GM13977 (cell line): ENCODE measurements around the gene NOL3.
A peak's percentile ranks its signal among the peaks of the same experiment; 100 is the strongest.

Experiments
- DNase-seq: peaks from one replicate; pipeline ENCODE4 v3.0.0; 2012; ENCODE audit warnings: low spot score
- CTCF ChIP-seq: IDR thresholded peaks from 2 replicates; pipeline ENCODE4 v1.5.1; 2012; ENCODE audit warnings: mild to moderate bottlenecking, control low read depth; ENCODE audit not compliant: insufficient read depth; ENCODE audit errors: extremely low read depth, missing control alignments
- in situ Hi-C: fragments of 300-500 bp; cut with MboI; formaldehyde crosslinking; loops from one replicate; pipeline ENCODE4 v1.12.0; 2022; ENCODE audit warnings: low sequenced_read_pairs, low pct_unique_long_range_greater_than_20kb, mixed read lengths, inconsistent platforms; ENCODE audit not compliant: unreplicated experiment

The NOL3 gene

GRCh38 chr16:67169642-67170167 is 633 bp upstream of the NOL3 start:
- TF ChIP-seq CTCF, result peak; percentile 76
- in situ Hi-C loops, result no loop called here
- DNase-seq, result no peak

DNA sequence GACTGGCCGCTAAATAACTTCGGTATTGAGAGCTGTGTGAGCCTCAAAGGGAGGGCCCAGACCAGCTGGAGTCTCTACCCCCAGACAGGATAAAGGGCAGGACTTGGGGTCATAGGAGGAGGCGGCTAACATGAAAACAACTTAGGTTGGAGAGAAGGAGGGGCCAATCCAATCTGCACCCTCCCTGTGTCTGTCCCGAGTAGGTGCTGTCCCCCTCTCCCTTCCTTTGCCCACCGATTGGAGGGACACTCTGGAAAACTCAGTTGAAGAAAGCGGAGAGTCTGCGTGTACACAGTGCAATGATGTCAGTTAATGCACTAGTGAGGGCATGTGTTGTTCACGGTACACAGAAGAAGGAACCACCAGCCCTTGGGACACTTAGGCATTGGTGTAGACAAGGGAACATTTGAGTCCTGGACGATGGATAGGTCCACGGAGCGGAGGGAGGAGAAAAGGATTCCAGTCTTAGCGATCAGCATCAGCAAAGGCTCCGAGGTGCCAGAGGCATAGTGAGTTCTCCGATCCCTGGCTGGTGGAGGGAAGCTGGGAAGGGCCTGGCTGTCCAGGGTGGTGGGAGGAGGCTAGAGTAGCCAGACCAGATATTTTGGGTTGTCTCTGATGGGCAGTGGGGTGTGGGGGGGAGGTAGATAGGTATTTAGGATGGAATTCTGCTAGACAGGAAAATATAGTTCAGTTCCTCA is 761 bp downstream of the NOL3 start:
- in situ Hi-C loops, result no loop called here
- no peak for TF ChIP-seq CTCF
- no peak for DNase-seq

DNA sequence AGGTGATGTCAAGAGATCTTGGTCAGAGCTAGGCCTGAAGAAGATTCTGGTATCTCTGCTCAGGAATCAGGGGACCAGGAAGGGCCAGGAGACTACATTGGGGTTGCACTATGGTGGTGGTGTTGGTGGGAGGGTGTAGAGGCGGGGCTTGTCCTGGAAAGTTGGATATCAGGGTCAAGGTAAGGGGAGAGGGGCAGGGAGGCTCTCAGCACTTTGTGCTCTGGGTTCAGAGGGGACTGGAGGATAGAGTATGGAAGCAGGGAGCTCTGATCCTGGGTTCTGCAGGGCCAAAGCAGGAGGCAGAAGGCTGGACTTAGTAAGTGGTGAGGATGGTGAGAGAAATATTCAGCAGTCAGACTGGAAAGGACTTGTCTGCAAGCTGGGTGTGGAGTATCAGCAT is 3.0 kb downstream of the NOL3 start:
- DNase-seq, result no peak
- in situ Hi-C loops, result no loop called here
- no peak for TF ChIP-seq CTCF

DNA sequence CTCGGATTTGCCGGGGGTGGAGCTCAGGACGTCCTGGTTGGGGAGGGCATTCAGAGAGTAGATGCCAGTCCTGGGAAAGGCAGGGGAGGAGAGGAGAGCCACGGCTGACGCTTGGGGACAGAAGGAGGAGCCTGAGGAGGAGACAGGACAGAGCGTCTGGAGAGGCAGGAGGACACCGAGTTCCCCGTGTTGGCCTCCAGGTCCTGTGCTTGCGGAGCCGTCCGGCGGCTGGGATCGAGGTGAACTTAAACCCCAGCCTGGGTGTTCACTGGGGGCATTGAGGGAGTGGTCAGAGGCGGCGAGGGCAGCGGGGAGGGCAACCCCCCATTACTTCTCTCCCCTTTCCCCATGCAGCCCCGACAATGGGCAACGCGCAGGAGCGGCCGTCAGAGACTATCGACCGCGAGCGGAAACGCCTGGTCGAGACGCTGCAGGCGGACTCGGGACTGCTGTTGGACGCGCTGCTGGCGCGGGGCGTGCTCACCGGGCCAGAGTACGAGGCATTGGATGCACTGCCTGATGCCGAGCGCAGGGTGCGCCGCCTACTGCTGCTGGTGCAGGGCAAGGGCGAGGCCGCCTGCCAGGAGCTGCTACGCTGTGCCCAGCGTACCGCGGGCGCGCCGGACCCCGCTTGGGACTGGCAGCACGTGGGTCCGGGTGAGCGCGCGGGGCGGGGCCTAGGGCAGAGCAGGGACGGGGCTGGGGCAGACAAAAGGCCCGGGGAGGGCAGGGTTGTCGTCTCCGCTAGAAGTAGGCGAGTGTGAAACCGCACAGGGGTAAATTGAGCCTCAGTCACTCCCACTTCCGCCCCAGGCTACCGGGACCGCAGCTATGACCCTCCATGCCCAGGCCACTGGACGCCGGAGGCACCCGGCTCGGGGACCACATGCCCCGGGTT is 3.7 kb downstream of the NOL3 start:
- no peak for TF ChIP-seq CTCF
- peak; percentile 79 for DNase-seq
- in situ Hi-C loops, result no loop called here

DNA sequence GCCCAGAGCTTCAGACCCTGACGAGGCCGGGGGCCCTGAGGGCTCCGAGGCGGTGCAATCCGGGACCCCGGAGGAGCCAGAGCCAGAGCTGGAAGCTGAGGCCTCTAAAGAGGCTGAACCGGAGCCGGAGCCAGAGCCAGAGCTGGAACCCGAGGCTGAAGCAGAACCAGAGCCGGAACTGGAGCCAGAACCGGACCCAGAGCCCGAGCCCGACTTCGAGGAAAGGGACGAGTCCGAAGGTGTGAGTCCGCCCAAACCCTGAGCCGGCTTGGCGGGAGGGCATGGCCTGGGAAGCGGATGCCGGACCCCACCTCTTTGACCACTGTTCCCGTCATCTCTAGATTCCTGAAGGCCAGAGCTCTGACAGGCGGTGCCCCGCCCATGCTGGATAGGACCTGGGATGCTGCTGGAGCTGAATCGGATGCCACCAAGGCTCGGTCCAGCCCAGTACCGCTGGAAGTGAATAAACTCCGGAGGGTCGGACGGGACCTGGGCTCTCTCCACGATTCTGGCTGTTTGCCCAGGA is 4.4 kb downstream of the NOL3 start:
- no peak for TF ChIP-seq CTCF
- in situ Hi-C loops, result no loop called here
- no peak for DNase-seq

GRCh38 chr16:67176662-67177061 is 6.3 kb downstream of the NOL3 start:
- TF ChIP-seq CTCF, result no peak
- DNase-seq, result no peak
- in situ Hi-C loops, result no loop called here
